ENCODE results near the gene KIF5A. TPM values are rescaled to one million over a fixed set of nuclear protein-coding genes. Genes with fewer than 3 reads are reported as not detected.

Gene KIF5A
- total RNA-seq, 2 experiments from 2014 or later: 0.64 to 0.89 TPM

GRCh38 chr12:57610554-57611107 is 60.8 kb downstream of the KIF5A start:
- Mint-ChIP-seq H3K27ac (peak overlapping the region; percentile 19), H3K4me1 (peaks cover 12% of the 10 kb centered on the region), H3K36me3 (ENCODE audit: low read depth) (peaks cover 2% of the 10 kb centered on the region), H3K4me3 (peak overlapping the region; percentile 53), H3K27me3 (peaks cover 37% of the 10 kb centered on the region), H3K9me3 (no peaks in the 10 kb centered on the region)
- DNase-seq: no peak
- ChIA-PET CTCF (interaction anchor here (0.6 to 1.4 kb wide), 4 partner anchors 10 to 45 kb away, joined by 3 to 6 read pairs (median 3); no protein-coding TSS in a partner anchor), POLR2A (no interaction called here)

GRCh38 chr12:57611108-57611826 is 61.4 kb downstream of the KIF5A start, which contains the start of gene ARHGEF25:
Gene ARHGEF25 (plus strand): TSS chr12:57611435. CDS start chr12:57611895, 460 bp downstream.
- Mint-ChIP-seq H3K9me3 (no peaks in the 10 kb centered on the region), H3K27me3 (peaks cover 43% of the 10 kb centered on the region), H3K4me3 (peak within 1 kb of the TSS; percentile 53), H3K27ac (peak within 1 kb of the TSS; percentile 19), H3K4me1 (peaks cover 9% of the 10 kb centered on the region), H3K36me3 (ENCODE audit: low read depth) (peaks cover 2% of the 10 kb centered on the region)
- peak; percentile 32 for DNase-seq
- ChIA-PET CTCF (interaction anchor here (0.6 to 1.4 kb wide), 4 partner anchors 10 to 44 kb away, joined by 3 to 6 read pairs (median 3); no protein-coding TSS in a partner anchor), POLR2A (no interaction called here)

GRCh38 chr12:57611827-57612710 is 62.2 kb downstream of the KIF5A start:
- Mint-ChIP-seq H3K27me3 (peaks cover 49% of the 10 kb centered on the region), H3K27ac (no peak overlapping the region), H3K4me1 (peaks cover 9% of the 10 kb centered on the region), H3K36me3 (ENCODE audit: low read depth) (no peaks in the 10 kb centered on the region), H3K4me3 (peak overlapping the region; percentile 47), H3K9me3 (no peaks in the 10 kb centered on the region)
- ChIA-PET CTCF (interaction anchor here (0.7 to 1.4 kb wide), 3 partner anchors 15 to 129 kb away, joined by 3 read pairs; no protein-coding TSS in a partner anchor), POLR2A (no interaction called here)
- no peak for DNase-seq

- Mint-ChIP-seq H3K4me1 (peaks cover 9% of the 10 kb centered on the region), H3K27ac (no peak overlapping the region), H3K4me3 (no peak overlapping the region), H3K27me3 (peaks cover 57% of the 10 kb centered on the region), H3K36me3 (ENCODE audit: low read depth) (no peaks in the 10 kb centered on the region), H3K9me3 (no peaks in the 10 kb centered on the region)
- ChIA-PET POLR2A (no interaction called here), CTCF (interaction anchor here (0.7 to 2.3 kb wide), 3 partner anchors 12 to 128 kb away, joined by 3 to 5 read pairs (median 3); no protein-coding TSS in a partner anchor)
- DNase-seq: no peak
These were observed 63.0 kb downstream of the KIF5A start for GRCh38 chr12:57612711-57613426.

- no peaks in the 10 kb centered on the region for H3K36me3 Mint-ChIP-seq (ENCODE audit: low read depth)
- peaks cover 64% of the 10 kb centered on the region for H3K27me3 Mint-ChIP-seq
- H3K4me1 Mint-ChIP-seq: peaks cover 9% of the 10 kb centered on the region
- no peak overlapping the region for H3K27ac Mint-ChIP-seq
- no peak overlapping the region for H3K4me3 Mint-ChIP-seq
- ChIA-PET CTCF (interaction anchor here (0.9 to 2.3 kb wide), 7 partner anchors 12 to 155 kb away, joined by 3 to 6 read pairs (median 4); partner anchors contain the start of gene B4GALNT1), POLR2A (no interaction called here)
- DNase-seq: no peak
- H3K9me3 Mint-ChIP-seq: no peaks in the 10 kb centered on the region
These were observed 63.7 kb downstream of the KIF5A start for GRCh38 chr12:57613427-57614109.

- Mint-ChIP-seq H3K36me3 (ENCODE audit: low read depth) (no peaks in the 10 kb centered on the region), H3K4me1 (peaks cover 14% of the 10 kb centered on the region), H3K27ac (no peak overlapping the region), H3K27me3 (peaks cover 72% of the 10 kb centered on the region), H3K9me3 (no peaks in the 10 kb centered on the region), H3K4me3 (no peak overlapping the region)
- ChIA-PET CTCF (interaction anchor here (0.6 to 2.3 kb wide), 8 partner anchors 11 to 180 kb away, joined by 3 to 6 read pairs (median 4); partner anchors contain the start of gene B4GALNT1), POLR2A (no interaction called here)
- no peak for DNase-seq
These were observed 64.5 kb downstream of the KIF5A start for GRCh38 chr12:57614178-57614947.

GRCh38 chr12:57614948-57615500 is 65.2 kb downstream of the KIF5A start:
- peaks cover 76% of the 10 kb centered on the region for H3K27me3 Mint-ChIP-seq
- H3K4me3 Mint-ChIP-seq: no peak overlapping the region
- POLR2A ChIA-PET: no interaction called here
- no peaks in the 10 kb centered on the region for H3K9me3 Mint-ChIP-seq
- no peak overlapping the region for H3K27ac Mint-ChIP-seq
- H3K36me3 Mint-ChIP-seq (ENCODE audit: low read depth): no peaks in the 10 kb centered on the region
- DNase-seq: no peak
- peaks cover 16% of the 10 kb centered on the region for H3K4me1 Mint-ChIP-seq
- CTCF ChIA-PET: interaction anchor here (1.0 to 2.3 kb wide), 5 partner anchors 12 to 156 kb away, joined by 4 to 6 read pairs (median 5); partner anchors contain the start of gene B4GALNT1

- H3K4me1 Mint-ChIP-seq: peaks cover 18% of the 10 kb centered on the region
- no peaks in the 10 kb centered on the region for H3K36me3 Mint-ChIP-seq (ENCODE audit: low read depth)
- DNase-seq: no peak
- POLR2A ChIA-PET: no interaction called here
- no peak overlapping the region for H3K4me3 Mint-ChIP-seq
- H3K27ac Mint-ChIP-seq: no peak overlapping the region
- CTCF ChIA-PET: interaction anchor here (0.7 to 1.8 kb wide), 3 partner anchors 32 to 157 kb away, joined by 4 to 5 read pairs (median 4); partner anchors contain the start of gene GLI1
- H3K9me3 Mint-ChIP-seq: no peaks in the 10 kb centered on the region
- peaks cover 78% of the 10 kb centered on the region for H3K27me3 Mint-ChIP-seq
These were observed 65.8 kb downstream of the KIF5A start for GRCh38 chr12:57615637-57616036.

GRCh38 chr12:57616383-57617101 is 66.7 kb downstream of the KIF5A start:
- DNase-seq: no peak
- Mint-ChIP-seq H3K36me3 (ENCODE audit: low read depth) (no peaks in the 10 kb centered on the region), H3K4me3 (no peak overlapping the region), H3K9me3 (no peaks in the 10 kb centered on the region), H3K27me3 (peaks cover 86% of the 10 kb centered on the region), H3K27ac (no peak overlapping the region), H3K4me1 (peaks cover 24% of the 10 kb centered on the region)
- CTCF ChIA-PET: interaction anchor here (0.6 to 1.8 kb wide), 4 partner anchors 33 to 158 kb away, joined by 3 to 5 read pairs (median 4); partner anchors contain the start of gene GLI1
- POLR2A ChIA-PET: no interaction called here

- POLR2A ChIA-PET: no interaction called here
These were observed 68.1 kb downstream of the KIF5A start for GRCh38 chr12:57617942-57618341.

More at GRCh38 chr12:57617942-57618341, 68.1 kb downstream of the KIF5A start:
- Mint-ChIP-seq H3K36me3 (ENCODE audit: low read depth) (no peaks in the 10 kb centered on the region), H3K9me3 (no peaks in the 10 kb centered on the region), H3K27ac (no peak overlapping the region), H3K27me3 (peaks cover 88% of the 10 kb centered on the region), H3K4me1 (peaks cover 30% of the 10 kb centered on the region), H3K4me3 (no peak overlapping the region)
- CTCF ChIA-PET: no interaction called here
- no peak for DNase-seq

Measured in activated CD4-positive, alpha-beta T cell treated with anti-CD3 and anti-CD28 coated beads, Interleukin-2, amount 10 ng/mL, durations not matched to agents 7 days and 5 days (primary cell).